Endodermal cell (in vitro differentiated cells): ENCODE data around the gene CTNND2. TPM values are rescaled to one million over a fixed set of nuclear protein-coding genes. Genes with fewer than 3 reads are reported as not detected.

ENCODE experiments used
- DNase-seq: peaks from one replicate; pipeline ENCODE4 v3.0.0-alpha.2; 2017
- H3K27ac ChIP-seq: 2 replicates; pipeline ENCODE4 v1.5.1; 2013; ENCODE audit warnings: mild to moderate bottlenecking, low read depth, low read length, moderate library complexity
- H3K27me3 ChIP-seq: 2 replicates; pipeline ENCODE4 v1.6.1; 2013; ENCODE audit warnings: mild to moderate bottlenecking, low read length, moderate library complexity; ENCODE audit not compliant: insufficient read depth, control insufficient read depth, poor library complexity, severe bottlenecking
- H3K36me3 ChIP-seq: 2 replicates; pipeline ENCODE4 v1.7.0; 2013; ENCODE audit warnings: mild to moderate bottlenecking, low read length, moderate library complexity; ENCODE audit not compliant: control insufficient read depth, insufficient read depth
- H3K4me1 ChIP-seq: one replicate; pipeline ENCODE4 v1.7.0; 2013; ENCODE audit warnings: low read length; ENCODE audit not compliant: control insufficient read depth, insufficient read depth
- H3K4me3 ChIP-seq: 2 replicates; pipeline ENCODE4 v1.5.1; 2013; ENCODE audit warnings: mild to moderate bottlenecking, low read length, moderate library complexity
- H3K9ac ChIP-seq: 2 replicates; pipeline ENCODE4 v1.6.1; 2013; ENCODE audit warnings: mild to moderate bottlenecking, low read length, moderate library complexity; ENCODE audit not compliant: poor library complexity, severe bottlenecking; ENCODE audit errors: extremely low read depth
- H3K9me3 ChIP-seq: 2 replicates; pipeline ENCODE4 v1.6.1; 2013; ENCODE audit warnings: mild to moderate bottlenecking, low read length, moderate library complexity; ENCODE audit not compliant: control insufficient read depth
- H3K27ac Mint-ChIP-seq: 2 replicates; pipeline ENCODE4 v1.8.0; 2020; ENCODE audit warnings: mixed read lengths
- H3K27me3 Mint-ChIP-seq: 2 replicates; pipeline ENCODE4 v1.8.0; 2021; ENCODE audit warnings: mild to moderate bottlenecking, mixed read lengths; ENCODE audit not compliant: insufficient read depth
- H3K36me3 Mint-ChIP-seq: 2 replicates; pipeline ENCODE4 v1.8.0; 2020; ENCODE audit warnings: low read depth, mixed read lengths
- H3K4me1 Mint-ChIP-seq: 2 replicates; pipeline ENCODE4 v1.8.0; 2020; ENCODE audit warnings: mixed read lengths
- H3K4me3 Mint-ChIP-seq: 2 replicates; pipeline ENCODE4 v1.8.0; 2020; ENCODE audit warnings: mild to moderate bottlenecking, moderate library complexity, mixed read lengths
- H3K9me3 Mint-ChIP-seq: 2 replicates; pipeline ENCODE4 v1.8.0; 2020; ENCODE audit warnings: mild to moderate bottlenecking, mixed read lengths
- CTCF ChIP-seq: fragments of 200-600 bp; sonication (generic); conservative IDR thresholded peaks from 2 replicates; pipeline ENCODE4 v1.5.0; 2021; ENCODE audit warnings: antibody characterized with exemption, mild to moderate bottlenecking
- WGBS, 2 experiments: methylation state at CpG; one replicate each; pipeline versions ENCODE4 v1.1.5 to v1.1.7; 2013; ENCODE audit warnings: missing lambda C conversion rate in 2 of 2, mixed read lengths in 1 of 2; ENCODE audit not compliant: insufficient coverage in 1 of 2, insufficient read length in 1 of 2; 5-methylcytosine and 5-hydroxymethylcytosine counted together
- total RNA-seq, 2 donors: library from RNA; stranded (reverse); fragmentation: NEBNext Ultra II Directional in 1 of 2; extraction: Animal tissue kit (Norgen Biotek cat#: 25700) in 1 of 2; gene quantifications; 2 replicates in 1 of 2; 3 replicates in 1 of 2; pipeline ENCODE4 v1.2.1, GENCODE V29; 2021

Gene CTNND2
- total RNA-seq, 2 donors from 2014 or later, result 6.5 to 10.3 TPM

- H3K4me3 Mint-ChIP-seq, result no peak overlapping the region
- Histone ChIP-seq H3K4me1 (no peaks in the 10 kb centered on the region), H3K4me3 (no peak overlapping the region), H3K27me3 (no peaks in the 10 kb centered on the region), H3K36me3 (no peaks in the 10 kb centered on the region), H3K9ac (no peak overlapping the region), H3K9me3 (no peaks in the 10 kb centered on the region), H3K27ac (no peak overlapping the region)
- H3K27me3 Mint-ChIP-seq, result peaks cover 2% of the 10 kb centered on the region
- H3K9me3 Mint-ChIP-seq, result no peaks in the 10 kb centered on the region
- no peaks in the 10 kb centered on the region for H3K36me3 Mint-ChIP-seq
- no peaks in the 10 kb centered on the region for H3K4me1 Mint-ChIP-seq
- no peak for DNase-seq
- H3K27ac Mint-ChIP-seq, result no peak overlapping the region
- whole genome bisulfite sequencing, 2 experiments, result 94 to 95% methylated on average over 3 of the region's 3 CpGs
- no peak for TF ChIP-seq CTCF
These were observed 88.8 kb downstream of the CTNND2 start for GRCh38 chr5:11815481-11815880.

- Histone ChIP-seq H3K27ac (no peak overlapping the region), H3K36me3 (no peaks in the 10 kb centered on the region), H3K4me3 (no peak overlapping the region), H3K9ac (no peak overlapping the region), H3K4me1 (no peaks in the 10 kb centered on the region), H3K9me3 (no peaks in the 10 kb centered on the region), H3K27me3 (no peaks in the 10 kb centered on the region)
- Mint-ChIP-seq H3K4me1 (no peaks in the 10 kb centered on the region), H3K9me3 (no peaks in the 10 kb centered on the region), H3K27me3 (peaks cover 2% of the 10 kb centered on the region), H3K36me3 (no peaks in the 10 kb centered on the region), H3K4me3 (no peak overlapping the region), H3K27ac (no peak overlapping the region)
- no peak for TF ChIP-seq CTCF
- WGBS, 2 experiments, result 94 to 96% methylated on average over 4 of the region's 4 CpGs
- DNase-seq, result no peak
These were observed 89.9 kb downstream of the CTNND2 start for GRCh38 chr5:11814373-11814772.

- Mint-ChIP-seq H3K27me3 (no peaks in the 10 kb centered on the region), H3K27ac (no peak overlapping the region), H3K9me3 (no peaks in the 10 kb centered on the region), H3K4me3 (no peak overlapping the region), H3K36me3 (no peaks in the 10 kb centered on the region), H3K4me1 (no peaks in the 10 kb centered on the region)
- no peaks in the 10 kb centered on the region for H3K4me1 ChIP-seq
- 92 to 100% methylated on average over 3 of the region's 3 CpGs for WGBS, 2 experiments
- H3K9me3 ChIP-seq, result no peaks in the 10 kb centered on the region
- DNase-seq, result no peak
- no peak for TF ChIP-seq CTCF
- no peak overlapping the region for H3K4me3 ChIP-seq
- H3K27ac ChIP-seq, result no peak overlapping the region
- no peak overlapping the region for H3K9ac ChIP-seq
- H3K27me3 ChIP-seq, result no peaks in the 10 kb centered on the region
- no peaks in the 10 kb centered on the region for H3K36me3 ChIP-seq
These were observed 94.8 kb downstream of the CTNND2 start for GRCh38 chr5:11809407-11809806.
